ENCODE data around the gene MOBP. TPM values are rescaled to one million over a fixed set of nuclear protein-coding genes. Genes with fewer than 3 reads are reported as not detected.

The MOBP gene
- total RNA-seq, 1 experiment from 2014 or later, result not detected

DNA sequence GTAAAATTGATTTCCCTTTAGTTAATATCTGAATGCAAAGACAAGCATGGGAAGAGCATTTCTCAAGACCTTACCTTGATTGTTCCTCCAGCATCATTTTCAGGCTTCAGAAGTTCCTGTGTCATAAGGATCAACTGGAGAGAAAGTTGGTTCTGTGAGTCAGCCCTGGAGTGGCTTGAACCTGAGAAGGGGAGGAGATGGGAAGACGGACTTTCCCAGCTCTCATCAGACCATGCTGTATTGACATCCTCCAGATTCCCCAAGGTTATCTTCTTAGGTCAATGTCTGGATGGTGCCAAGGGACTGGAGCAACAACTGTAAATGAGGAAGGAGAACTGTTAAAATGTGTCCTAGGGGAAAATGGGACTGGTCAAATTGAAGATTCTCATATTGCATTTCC is 40.0 kb upstream of the MOBP start:
- ATAC-seq, result no peak
- CTCF ChIA-PET, result no interaction called here
- DNase-seq, result no peak
- Histone ChIP-seq H3K4me3 (ENCODE audit: low read length) (no peak overlapping the region), H3K4me2 (ENCODE audit: low read length) (no peak overlapping the region), H3K36me3 (ENCODE audit: low read depth, low read length) (no peaks in the 10 kb centered on the region), H2AFZ (ENCODE audit: low read length) (no peak overlapping the region), H3K27ac (ENCODE audit: low read length) (no peak overlapping the region), H3F3A (ENCODE audit: low read length, unreplicated experiment) (no peaks in the 10 kb centered on the region), H3K27me3 (ENCODE audit: low read length) (no peaks in the 10 kb centered on the region), H4K20me1 (ENCODE audit: low read length) (no peaks in the 10 kb centered on the region), H3K4me1 (ENCODE audit: insufficient read depth, low read length) (peaks cover 7% of the 10 kb centered on the region; the same call in 1 of the 2 replicates), H3K9me3 (ENCODE audit: low read length) (no peaks in the 10 kb centered on the region), H3K9ac (ENCODE audit: low read length) (no peak overlapping the region), H3K9me2 (replicated peaks; ENCODE audit: low read length) (no peaks in the 10 kb centered on the region), H3K79me2 (ENCODE audit: low read length) (no peaks in the 10 kb centered on the region)
- intact Hi-C loops (cut with micrococcal nuclease), result no loop called here
- BruUV-seq (replicated peaks), result no TSS peak
- TF ChIP-seq EZH2phosphoT487 (IDR thresholded peaks at IDR 0.05; ENCODE audit: borderline replicate concordance, low read length) (no peak), EZH2 (IDR thresholded peaks at IDR 0.05; ENCODE audit: low read length, unreplicated experiment) (no peak)
- TF ChIP-seq, protein P1, sequence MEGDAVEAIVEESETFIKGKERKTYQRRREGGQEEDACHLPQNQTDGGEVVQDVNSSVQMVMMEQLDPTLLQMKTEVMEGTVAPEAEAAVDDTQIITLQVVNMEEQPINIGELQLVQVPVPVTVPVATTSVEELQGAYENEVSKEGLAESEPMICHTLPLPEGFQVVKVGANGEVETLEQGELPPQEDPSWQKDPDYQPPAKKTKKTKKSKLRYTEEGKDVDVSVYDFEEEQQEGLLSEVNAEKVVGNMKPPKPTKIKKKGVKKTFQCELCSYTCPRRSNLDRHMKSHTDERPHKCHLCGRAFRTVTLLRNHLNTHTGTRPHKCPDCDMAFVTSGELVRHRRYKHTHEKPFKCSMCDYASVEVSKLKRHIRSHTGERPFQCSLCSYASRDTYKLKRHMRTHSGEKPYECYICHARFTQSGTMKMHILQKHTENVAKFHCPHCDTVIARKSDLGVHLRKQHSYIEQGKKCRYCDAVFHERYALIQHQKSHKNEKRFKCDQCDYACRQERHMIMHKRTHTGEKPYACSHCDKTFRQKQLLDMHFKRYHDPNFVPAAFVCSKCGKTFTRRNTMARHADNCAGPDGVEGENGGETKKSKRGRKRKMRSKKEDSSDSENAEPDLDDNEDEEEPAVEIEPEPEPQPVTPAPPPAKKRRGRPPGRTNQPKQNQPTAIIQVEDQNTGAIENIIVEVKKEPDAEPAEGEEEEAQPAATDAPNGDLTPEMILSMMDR (conservative IDR thresholded peaks at IDR 0.05; ENCODE audit: low read depth, low read length), result no peak
- POLR2A ChIA-PET (ENCODE audit: unreplicated experiment), result no interaction called here

DNA sequence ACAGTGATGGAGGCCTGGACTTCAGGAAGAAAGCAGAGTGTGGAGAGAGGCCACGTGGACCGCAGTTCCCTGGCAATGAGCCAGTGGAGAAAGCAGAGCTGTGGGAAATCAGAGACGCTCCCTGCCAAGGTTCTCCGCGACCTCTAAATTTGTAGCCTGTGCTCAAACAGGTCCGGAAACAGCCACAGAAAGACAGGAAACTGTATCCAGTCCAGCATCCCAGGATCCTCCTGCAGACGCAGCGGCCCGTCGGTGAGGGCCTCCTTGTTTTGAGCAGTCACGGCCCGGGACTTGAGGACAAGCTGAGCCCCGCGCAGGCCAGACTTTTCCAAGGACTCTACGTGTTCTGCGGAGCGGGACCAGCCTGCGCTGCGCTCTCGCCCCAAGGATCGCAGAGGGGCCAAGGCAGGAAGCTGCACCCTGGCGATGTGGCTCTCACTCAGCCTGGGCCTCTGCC is 38.7 kb upstream of the MOBP start:
- BruUV-seq (replicated peaks), result no TSS peak
- H3K79me2 ChIP-seq (ENCODE audit: low read length), result no peaks in the 10 kb centered on the region
- no peaks in the 10 kb centered on the region for H3K9me2 ChIP-seq (replicated peaks; ENCODE audit: low read length)
- H3K4me2 ChIP-seq (ENCODE audit: low read length), result no peak overlapping the region
- no peaks in the 10 kb centered on the region for H3F3A ChIP-seq (ENCODE audit: low read length, unreplicated experiment)
- no peaks in the 10 kb centered on the region for H3K9me3 ChIP-seq (ENCODE audit: low read length)
- DNase-seq, result no peak
- H3K9ac ChIP-seq (ENCODE audit: low read length), result no peak overlapping the region
- H4K20me1 ChIP-seq (ENCODE audit: low read length), result no peaks in the 10 kb centered on the region
- H3K36me3 ChIP-seq (ENCODE audit: low read depth, low read length), result no peaks in the 10 kb centered on the region
- ChIA-PET CTCF (no interaction called here), POLR2A (ENCODE audit: unreplicated experiment) (no interaction called here)
- TF ChIP-seq EZH2 (IDR thresholded peaks at IDR 0.05; ENCODE audit: low read length, unreplicated experiment) (no peak), EZH2phosphoT487 (IDR thresholded peaks at IDR 0.05; ENCODE audit: borderline replicate concordance, low read length) (no peak)
- TF ChIP-seq, protein P1 (conservative IDR thresholded peaks at IDR 0.05; ENCODE audit: low read depth, low read length), result no peak
- H2AFZ ChIP-seq (ENCODE audit: low read length), result no peak overlapping the region
- intact Hi-C loops (cut with micrococcal nuclease), result no loop called here
- peaks cover 14% of the 10 kb centered on the region for H3K4me1 ChIP-seq (ENCODE audit: insufficient read depth, low read length)
- no peak for ATAC-seq
- no peak overlapping the region for H3K27ac ChIP-seq (ENCODE audit: low read length)
- no peaks in the 10 kb centered on the region for H3K27me3 ChIP-seq (ENCODE audit: low read length)
- H3K4me3 ChIP-seq (ENCODE audit: low read length), result no peak overlapping the region

GRCh38 chr3:39429466-39429865 is 38.0 kb upstream of the MOBP start:
- TF ChIP-seq, protein P1 (conservative IDR thresholded peaks at IDR 0.05; ENCODE audit: low read depth, low read length), result no peak
- TF ChIP-seq EZH2 (IDR thresholded peaks at IDR 0.05; ENCODE audit: low read length, unreplicated experiment) (no peak), EZH2phosphoT487 (IDR thresholded peaks at IDR 0.05; ENCODE audit: borderline replicate concordance, low read length) (no peak)
- ATAC-seq, result no peak
- intact Hi-C loops (cut with micrococcal nuclease), result no loop called here
- POLR2A ChIA-PET (ENCODE audit: unreplicated experiment), result no interaction called here
- Histone ChIP-seq H3K79me2 (ENCODE audit: low read length) (no peaks in the 10 kb centered on the region), H3K9me2 (replicated peaks; ENCODE audit: low read length) (no peaks in the 10 kb centered on the region), H2AFZ (ENCODE audit: low read length) (no peak overlapping the region), H3F3A (ENCODE audit: low read length, unreplicated experiment) (no peaks in the 10 kb centered on the region), H3K27ac (ENCODE audit: low read length) (no peak overlapping the region), H3K4me3 (ENCODE audit: low read length) (no peak overlapping the region), H3K9me3 (ENCODE audit: low read length) (no peaks in the 10 kb centered on the region), H3K9ac (ENCODE audit: low read length) (no peak overlapping the region), H3K4me1 (ENCODE audit: insufficient read depth, low read length) (peaks cover 16% of the 10 kb centered on the region), H3K4me2 (ENCODE audit: low read length) (no peak overlapping the region), H3K36me3 (ENCODE audit: low read depth, low read length) (no peaks in the 10 kb centered on the region), H3K27me3 (ENCODE audit: low read length) (no peaks in the 10 kb centered on the region), H4K20me1 (ENCODE audit: low read length) (no peaks in the 10 kb centered on the region)
- CTCF ChIA-PET, result no interaction called here
- DNase-seq, result no peak
- no TSS peak for BruUV-seq (replicated peaks)

Measured in PC-3 (cell line).